NOMO-1 (cell line): ENCODE results near the gene IP6K3.

ENCODE experiments used
- DNase-seq, 2 experiments: peaks; one replicate each; lab custom pipeline; 2025; ENCODE audit not compliant: unreplicated experiment in 2 of 2; lab: John Stamatoyannopoulos, UW

The IP6K3 gene

DNA sequence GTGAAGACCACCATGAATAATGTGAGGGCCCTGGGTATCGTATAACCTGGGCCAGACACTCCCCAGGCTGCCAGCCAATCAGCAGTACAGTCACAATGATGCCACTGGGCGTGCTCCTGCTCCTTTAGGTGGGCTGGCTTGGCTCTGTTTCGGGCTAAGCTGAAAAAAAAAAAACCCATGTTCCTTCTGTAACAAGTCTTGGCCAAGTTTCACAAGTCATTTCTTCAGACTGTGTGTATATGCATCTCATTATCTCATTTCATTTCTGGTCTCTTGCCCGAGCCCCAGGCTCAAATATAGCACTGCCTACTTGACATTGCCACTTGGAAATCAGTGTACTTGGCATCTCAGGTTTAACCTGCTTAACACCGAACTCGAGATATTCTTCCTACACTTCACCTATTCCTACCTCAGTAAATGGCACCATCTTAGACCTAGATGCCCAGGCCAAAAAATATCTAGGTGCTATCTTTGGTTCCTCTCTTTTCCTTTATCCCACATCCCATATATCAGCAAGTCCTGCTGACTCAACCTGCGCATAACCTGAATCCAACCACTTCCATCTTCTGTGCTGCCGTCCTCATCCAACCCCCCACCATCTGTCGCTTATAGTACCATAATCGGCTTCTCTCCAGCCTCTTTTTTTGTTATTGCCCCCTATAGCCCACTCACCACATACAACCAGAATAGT, 37.0 kb downstream of the IP6K3 start:
- DNase-seq, result no peak

DNA sequence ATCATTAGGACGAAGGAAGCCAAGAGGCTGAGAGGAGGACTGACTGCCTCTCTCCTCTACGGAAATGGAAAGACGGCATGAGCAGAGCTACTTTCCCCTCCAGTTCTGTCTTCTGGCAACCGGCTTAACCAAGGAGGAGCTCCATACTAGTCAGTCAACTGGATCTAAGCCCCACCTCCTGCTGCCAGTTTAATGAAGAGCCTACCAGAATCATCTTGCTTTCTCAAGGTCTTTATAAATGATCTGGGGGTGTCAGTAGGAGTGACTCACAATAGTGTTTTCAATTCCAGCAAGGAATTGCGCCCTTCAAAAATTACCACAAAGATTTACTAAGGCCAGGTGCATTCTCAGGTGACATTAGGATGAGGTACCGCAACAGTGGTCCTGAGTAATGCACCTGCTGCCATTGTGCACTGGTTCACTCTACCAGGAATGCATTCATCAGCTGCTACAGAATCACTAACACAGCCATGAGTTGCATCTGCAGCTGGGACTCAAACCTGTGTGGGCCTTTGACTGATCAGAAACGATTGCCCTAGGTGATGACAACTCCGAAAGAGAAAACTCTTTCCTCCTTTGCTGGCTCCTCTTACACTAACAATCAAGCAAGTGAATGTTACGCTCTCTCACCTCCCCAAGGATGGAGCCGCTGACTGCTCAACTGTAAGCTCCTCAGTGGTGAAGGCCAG, 38.0 kb downstream of the IP6K3 start:
- no peak for DNase-seq

DNA sequence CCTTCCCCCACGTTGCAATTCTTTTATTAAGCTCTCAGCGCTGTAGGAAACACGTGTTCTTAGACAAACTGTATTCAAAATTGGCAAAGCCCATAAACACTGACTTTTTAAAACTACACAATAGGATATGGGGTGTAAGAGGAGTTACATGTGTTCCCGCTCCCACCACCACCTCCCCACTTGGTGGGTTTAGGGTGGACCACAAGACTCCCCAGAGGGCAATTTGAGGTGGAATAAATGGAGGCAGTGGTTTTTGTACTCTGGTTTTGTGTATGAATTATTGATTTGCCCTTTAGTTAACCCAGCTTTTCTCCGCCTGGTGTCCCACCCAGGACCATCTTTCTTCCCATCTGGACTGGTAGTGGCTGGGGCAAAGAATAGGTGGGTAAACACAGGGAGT, 38.9 kb downstream of the IP6K3 start:
- no peak for DNase-seq

DNA sequence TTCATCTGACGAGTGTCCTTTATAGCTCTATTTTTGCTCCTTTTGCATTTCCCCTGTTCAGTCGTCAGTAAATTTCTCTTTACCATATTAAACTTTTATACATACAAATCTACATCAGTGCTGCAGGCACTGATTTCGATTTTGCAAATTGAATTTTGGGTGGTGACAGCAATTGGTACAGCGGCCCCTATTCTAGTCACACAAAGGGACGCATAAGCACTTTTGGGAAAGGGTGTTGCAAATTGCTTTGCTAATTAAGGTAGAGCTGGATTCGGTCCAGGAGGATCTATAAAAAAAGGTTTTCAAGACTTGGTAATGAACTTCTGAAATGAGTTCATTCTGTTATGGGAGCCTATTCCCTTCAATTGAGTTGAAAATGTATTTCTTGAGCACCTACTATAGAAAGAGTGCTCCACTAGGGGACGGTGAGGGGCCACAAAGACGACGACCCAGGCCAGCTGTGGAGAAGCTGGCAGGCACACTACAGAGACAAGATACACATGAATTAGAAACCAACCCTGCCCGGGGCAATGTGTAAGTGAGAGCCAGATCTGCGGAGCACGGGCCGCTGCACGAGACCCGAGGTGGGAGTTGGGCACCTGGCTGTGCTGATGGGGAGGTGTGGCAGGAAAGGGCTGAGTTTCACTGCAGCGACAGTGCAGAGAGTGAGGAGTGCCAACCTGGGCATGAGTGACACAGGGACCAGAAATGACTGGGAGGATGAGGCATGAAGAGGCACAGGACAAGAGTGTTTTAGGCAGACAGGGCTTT, 40.6 kb downstream of the IP6K3 start:
- no peak for DNase-seq

DNA sequence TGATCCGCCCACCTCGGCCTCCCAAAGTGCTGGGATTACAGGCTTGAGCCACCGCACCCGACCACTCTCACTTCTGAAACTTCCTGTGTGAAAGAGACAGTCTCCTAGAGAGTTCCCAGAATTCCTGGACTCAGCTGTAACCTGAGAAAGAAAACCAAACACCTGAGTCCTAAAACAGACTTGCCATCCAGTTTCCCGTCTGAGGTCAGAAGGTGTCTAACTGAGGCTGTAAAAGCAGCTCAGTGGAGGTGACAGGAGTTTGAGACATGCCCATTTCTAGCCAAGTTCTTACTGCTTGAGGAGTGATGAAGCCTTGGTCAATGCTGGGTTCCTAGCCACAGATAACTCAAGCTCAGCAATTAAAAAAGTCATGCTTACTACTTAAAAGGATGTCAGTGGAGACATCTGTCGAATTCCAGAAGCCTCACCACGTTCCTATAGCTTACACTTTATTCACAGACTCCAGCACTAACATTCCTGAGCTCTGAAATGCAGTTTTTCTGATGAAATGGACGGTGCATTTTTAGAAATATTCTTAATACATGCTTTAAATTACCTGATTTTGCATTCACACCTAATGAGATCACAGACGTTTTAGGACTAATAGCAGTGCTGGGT, 41.3 kb downstream of the IP6K3 start:
- DNase-seq, result no peak

DNA sequence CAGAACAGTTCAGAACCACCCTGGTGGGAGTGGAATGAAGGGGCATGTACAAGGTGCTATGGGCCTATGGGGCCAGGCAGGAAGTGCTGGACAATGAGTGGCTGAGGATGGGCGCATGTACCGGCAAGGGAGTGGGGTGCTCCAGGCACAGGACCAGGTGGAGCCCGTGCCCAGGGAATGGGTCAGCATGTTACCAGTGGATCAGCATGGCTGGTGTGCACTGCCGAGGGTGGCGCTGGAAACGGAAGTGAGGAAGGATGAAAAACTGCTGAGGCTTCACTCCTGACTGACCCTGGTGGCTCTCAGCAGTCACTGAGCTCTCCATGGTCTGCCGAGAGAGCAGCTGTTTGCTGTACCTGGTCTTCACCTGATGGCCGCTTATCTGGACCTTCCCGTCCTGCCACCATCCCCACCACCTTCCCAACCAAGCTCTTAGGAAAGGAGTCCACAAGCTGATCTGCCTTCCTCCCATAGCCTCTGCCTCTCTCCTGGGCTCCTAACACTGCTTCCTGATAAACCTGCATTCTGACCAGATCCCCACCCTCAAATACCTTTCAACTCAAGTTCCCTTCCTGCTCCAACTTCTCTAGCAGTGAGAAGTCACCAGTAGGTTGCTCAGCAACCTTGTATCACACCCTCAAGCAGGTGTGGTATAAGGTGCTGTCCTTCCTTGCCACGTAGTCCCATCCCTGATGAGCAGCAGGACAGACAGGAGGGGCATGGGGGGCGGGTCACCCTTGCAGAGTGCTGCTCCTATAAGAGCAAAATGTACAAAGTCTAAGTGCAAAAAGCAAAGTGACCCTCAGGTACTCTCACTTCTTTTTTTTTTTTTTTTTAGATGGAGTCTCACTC, 42.3 kb downstream of the IP6K3 start:
- DNase-seq, result no peak

DNA sequence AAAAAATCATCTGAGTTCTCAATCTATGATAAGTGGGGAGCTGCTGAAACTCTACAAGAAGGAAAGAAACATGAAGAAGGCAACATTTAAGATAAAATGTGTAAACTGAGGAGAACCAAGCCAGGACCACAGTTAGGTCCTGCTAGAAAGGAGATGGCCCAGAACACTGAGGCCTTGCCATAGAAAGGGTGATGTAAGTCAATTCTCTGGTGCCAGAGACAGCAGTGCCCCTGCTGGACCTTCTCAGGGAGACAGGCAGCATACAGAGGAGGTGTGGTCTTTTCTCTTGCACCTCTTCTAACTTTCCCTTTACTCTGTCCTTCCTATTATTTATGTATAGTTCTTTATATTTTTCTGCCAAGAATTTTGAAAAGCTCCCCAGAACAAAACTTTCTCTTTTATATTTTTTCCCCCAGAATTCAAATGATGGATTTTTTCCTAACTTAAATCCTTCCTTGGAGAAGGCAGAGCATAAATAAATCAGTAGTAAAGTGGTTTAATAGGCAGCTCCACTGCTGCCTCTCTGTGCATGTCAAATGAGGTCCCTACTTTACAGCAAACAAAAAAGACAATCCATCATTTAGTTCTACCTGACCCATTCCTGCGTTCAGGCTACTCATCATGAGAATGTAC, 44.2 kb downstream of the IP6K3 start:
- DNase-seq, result peak; percentile 6 to 25

DNA sequence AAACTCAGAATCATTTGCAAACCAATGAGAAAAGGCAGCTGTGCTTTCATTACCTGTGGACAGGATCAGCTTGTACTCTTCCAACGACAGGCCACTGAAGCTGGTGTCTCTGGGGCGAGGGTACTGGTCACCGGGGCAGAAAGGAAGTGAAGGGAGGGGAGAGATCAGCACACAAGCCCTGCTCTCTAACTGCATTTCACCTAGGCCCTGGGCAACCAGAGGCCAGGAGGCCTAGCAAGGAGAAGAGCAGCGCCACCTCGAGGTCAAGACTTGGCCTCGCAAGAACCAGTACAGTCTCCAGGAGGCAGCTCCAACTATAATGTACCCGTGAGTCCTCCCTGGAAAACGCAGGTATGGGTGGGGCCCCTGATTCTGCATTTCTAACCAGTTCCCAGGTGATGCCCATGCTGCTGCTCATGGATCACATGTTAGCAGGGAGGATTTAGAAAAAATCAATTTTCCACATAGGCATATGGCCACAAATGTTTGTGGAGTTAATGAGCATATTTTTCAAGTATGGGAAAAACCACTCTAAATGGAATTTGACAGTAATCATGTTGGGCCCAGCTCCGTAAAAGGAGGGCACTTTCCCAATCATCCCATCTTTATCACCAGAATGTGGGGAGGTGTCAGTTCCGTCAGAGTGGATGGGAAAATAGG, 46.2 kb downstream of the IP6K3 start:
- peak; percentile 35 to 38 for DNase-seq

DNA sequence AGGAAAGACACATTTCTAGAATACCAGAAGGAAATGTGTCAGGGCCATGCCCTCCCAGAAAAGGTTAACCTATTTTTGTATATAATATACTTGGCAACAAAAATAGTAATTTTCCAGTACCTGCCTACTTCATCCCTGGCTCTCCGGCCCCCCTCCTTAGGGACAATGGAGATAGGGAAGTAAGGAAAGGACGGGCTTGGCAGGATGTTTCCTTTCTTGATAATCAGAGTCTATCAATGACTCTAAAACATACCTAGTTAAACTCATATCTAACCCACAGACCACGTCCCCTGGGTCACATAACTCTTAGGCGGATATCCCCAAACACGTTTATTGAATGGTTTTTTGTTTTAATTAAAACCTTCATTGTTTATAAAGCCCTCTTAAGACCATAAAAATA, 47.0 kb downstream of the IP6K3 start:
- DNase-seq, result no peak

DNA sequence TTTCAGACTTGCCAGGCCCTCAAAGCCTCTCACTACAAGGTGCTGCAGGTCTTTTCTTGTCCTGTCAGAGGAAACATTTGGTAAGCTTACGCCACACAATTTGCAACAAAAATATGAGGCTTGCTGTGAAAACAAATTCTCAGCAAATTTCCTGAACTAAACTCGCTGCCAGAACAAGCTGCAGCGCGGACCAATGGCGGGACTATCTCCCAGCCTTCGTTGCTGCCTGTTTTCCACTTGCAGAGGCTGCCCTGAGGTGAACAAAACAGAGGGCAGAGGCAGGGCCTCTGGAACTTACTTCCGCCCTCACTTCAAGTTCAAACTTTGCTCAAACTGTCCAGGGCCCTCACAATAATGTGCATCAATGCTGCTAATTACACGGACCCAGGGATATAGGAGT, 47.6 kb downstream of the IP6K3 start:
- no peak for DNase-seq

DNA sequence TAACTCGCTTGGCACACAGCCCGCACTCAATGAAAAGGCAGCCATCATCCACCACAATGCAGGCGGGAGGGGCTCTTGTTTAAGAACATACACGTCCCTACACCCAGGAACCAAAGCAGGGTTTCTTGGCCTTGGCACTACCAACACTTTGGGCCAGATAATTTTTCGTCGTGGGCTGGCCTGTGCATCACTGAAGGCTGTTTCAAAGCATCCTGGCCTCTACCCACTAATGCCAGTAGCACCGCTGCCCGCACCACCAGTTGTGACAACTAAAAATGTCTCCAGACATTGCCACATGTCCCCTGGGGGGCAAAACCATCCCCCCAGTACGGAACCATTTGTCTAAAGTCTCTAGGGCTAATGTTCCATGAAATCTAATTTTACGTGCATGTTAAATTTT, 48.2 kb downstream of the IP6K3 start:
- no peak for DNase-seq

DNA sequence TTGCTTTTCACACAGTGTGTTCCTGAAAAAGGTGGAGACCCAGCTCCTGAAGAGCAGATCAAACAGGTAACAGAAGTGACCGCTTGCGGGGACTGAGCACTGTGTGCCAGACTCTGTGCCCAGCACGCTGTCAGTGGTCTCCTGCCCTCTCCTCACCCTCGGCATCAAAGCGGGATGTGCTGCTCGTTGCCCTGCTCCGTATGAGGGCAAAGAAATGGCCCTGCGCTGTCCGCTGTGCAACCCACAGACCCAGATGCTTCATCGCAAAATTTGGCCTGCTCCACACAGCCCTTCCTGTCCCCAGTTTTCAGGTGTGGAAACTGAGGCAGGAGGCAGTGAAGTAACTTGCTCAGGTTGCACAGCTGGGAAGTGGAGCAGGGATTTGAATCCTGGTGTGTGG, 48.9 kb downstream of the IP6K3 start:
- DNase-seq, result no peak

DNA sequence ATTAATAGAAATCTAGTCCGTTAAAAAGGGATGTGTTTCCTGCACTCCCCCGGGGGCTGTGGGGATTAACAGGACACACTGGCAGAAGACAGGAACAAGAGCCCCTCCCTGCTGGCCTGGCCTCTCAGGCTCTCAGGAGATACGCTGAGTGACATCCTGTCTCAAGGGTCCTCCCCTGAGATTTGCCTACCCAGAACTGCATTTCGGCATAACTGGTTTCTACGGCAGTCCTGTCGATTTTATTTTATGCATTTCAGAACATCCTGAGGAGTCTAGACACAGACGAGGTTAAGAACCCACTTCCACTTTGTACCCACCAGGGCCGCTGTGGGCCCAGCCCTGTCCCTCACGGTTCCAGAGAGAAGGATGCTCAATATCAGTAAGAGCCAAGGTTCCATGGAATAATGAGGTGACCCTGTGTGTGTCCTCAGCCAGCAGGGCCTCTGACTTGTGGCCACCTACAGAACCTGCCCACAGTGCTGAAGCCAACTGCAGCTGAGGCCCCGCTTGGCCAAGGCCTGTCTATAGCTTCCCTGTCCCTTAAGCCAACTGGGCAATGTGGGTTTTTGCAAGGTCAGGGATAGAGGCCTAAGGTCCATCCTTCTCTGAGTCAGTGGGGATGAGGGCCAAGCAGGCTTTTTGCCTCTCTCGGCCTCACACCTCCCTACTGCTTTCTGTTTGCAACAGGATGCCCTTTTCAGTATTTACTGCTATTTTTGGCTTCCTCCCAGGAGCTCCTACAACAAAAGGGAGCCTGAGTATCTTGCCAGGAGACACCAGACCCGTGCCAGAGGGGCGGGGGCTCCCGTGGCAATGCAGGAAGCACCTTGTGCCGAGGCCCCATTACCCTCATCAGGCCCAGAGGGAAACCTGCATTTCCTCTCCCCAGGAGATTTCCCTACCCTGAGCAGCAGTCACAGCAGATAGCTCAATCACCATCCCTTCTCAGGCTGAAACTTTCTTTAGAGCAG, 49.9 kb downstream of the IP6K3 start:
- no peak for DNase-seq

DNA sequence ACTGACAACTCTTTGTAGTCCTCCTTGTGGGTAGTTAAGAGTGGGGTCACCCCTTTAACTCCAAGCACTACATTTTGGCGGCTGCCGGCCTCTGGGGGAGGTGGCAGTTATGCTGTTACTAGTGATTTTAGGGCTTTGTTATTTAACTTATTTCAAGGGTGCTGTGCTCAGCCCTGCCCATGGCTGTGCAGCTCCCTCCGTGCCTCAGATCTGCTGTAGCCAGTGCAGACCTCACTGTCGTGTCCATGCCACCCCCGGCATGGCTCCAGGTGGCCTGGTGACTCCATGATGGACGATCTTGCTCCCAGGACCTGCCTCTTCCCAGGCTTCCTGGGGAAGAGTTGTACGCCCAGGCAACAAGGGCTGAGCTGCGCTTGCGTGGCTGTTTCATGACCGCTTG, 50.6 kb downstream of the IP6K3 start:
- no peak for DNase-seq

DNA sequence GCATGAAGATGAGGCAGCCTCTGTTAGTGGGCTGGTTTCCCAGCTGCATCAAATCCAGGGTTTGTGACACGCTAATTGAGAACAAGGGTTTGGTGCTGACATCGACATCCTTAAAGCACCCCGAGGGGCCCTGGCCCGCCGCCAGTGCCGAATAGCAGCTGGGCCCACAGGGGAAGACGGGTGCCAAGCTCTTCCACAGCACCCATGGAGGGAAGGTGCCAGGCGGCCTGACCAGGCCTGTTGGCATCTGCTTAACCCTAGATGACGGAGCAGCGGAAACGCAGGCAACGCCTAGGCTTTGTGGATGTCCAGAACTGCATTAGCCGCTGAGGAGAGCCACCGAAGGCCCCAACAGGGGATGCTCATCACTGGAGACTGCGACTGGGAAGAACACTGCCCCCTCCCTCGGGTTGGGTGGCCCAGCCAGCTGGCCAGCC, 51.2 kb downstream of the IP6K3 start:
- DNase-seq, result no peak

DNA sequence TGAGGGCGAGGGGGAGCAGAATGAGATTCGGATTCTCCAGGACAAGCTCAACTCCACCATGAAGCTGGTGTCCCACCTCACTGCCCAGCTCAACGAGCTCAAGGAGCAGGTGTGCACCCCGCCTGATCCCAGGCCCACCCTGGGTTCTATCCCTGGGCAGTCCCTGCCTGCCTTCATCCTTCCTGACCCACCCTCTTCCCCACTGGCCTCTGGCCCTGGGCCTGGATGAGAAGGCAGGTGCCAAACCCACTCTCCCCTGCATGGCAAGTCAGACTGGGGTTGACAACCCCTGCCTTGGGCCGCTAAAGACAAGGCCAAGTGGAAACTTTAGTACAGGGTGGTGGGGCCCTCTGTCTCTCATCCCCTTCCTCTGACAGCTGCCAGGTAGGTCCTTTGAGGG, 51.7 kb downstream of the IP6K3 start:
- no peak for DNase-seq

DNA sequence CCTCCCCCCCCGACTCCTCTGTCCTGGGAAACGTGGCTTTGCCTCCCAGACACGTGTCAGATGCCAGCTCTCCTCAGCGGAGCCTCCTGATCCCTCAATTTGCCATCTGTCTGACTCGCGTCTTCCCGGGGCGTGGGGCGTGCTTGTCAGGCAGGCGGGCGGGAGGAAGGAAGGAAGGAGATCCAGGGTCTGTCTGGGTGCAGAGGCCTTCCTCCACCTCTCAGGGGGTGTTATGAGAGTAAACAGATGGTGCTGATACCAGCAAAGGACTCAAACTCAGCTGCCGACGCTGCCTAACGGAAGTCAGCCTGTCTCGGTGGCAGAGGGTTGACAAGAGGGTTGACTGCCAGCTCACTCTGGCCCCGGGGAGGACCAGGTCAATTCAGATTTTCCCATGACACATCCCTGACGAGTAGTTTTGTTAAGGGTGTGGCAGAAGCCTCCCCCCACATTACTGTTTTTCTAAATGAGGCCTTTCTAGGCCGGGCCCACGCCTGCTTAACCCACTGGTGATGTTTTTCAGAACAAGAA, 52.2 kb downstream of the IP6K3 start:
- DNase-seq, result no peak
